RWPE1 (cell line): ENCODE results near the gene EIPR1.

Experiments
- CTCF ChIA-PET: fragments of 350-600 bp; sonication (Branson Sonifier 250); formaldehyde crosslinking; extraction: SDS; loops from one replicate; lab custom pipeline; 2021; lab: Yijun Ruan, JAX
- POLR2A ChIA-PET: fragments of 400-600 bp; formaldehyde crosslinking; extraction: SDS; loops from one replicate; lab custom pipeline; 2020; ENCODE audit warnings: antibody characterized with exemption; ENCODE audit not compliant: low non-redundant PET; lab: Yijun Ruan, JAX
- DNase-seq: peaks from one replicate; pipeline ENCODE4 v3.0.0; 2012; ENCODE audit warnings: low spot score
- H3K27ac ChIP-seq: fragments of 450-650 bp; 2 replicates; pipeline ENCODE4 v1.5.1; 2017
- CTCF ChIP-seq: fragments of 450-650 bp; conservative IDR thresholded peaks from 2 replicates; pipeline ENCODE4 v1.5.1; 2017; ENCODE audit warnings: low read depth, mild to moderate bottlenecking

Gene EIPR1

GRCh38 chr2:3224681-3225080 is 152.9 kb downstream of the EIPR1 start:
- DNase-seq: no peak
- H3K27ac ChIP-seq: no peak overlapping the region
- ChIA-PET POLR2A (no interaction called here), CTCF (no interaction called here)
- no peak for TF ChIP-seq CTCF

GRCh38 chr2:3223080-3223923 is 154.3 kb downstream of the EIPR1 start:
- ChIA-PET POLR2A (no interaction called here), CTCF (no interaction called here)
- DNase-seq: no peak
- no peak for TF ChIP-seq CTCF
- no peak overlapping the region for H3K27ac ChIP-seq

- ChIA-PET POLR2A (no interaction called here), CTCF (no interaction called here)
- no peak overlapping the region for H3K27ac ChIP-seq
- no peak for TF ChIP-seq CTCF
- no peak for DNase-seq
Measured at GRCh38 chr2:3222636-3223035, 155.0 kb downstream of the EIPR1 start.

- no peak for DNase-seq
- ChIA-PET CTCF (no interaction called here), POLR2A (no interaction called here)
- TF ChIP-seq CTCF: no peak
- no peak overlapping the region for H3K27ac ChIP-seq
Measured at GRCh38 chr2:3219536-3219935, 158.1 kb downstream of the EIPR1 start.

- ChIA-PET POLR2A (no interaction called here), CTCF (interaction anchor here (0.6 kb wide), 1 partner anchor 86 kb away, joined by 3 read pairs; no protein-coding TSS in a partner anchor)
Measured at GRCh38 chr2:3217646-3218045, 160.0 kb downstream of the EIPR1 start.

GRCh38 chr2:3216841-3217495 is 160.7 kb downstream of the EIPR1 start:
- no peak for DNase-seq
- ChIA-PET CTCF (interaction anchor here (0.6 kb wide), 2 partner anchors 87 to 1335 kb away, joined by 3 read pairs; no protein-coding TSS in a partner anchor), POLR2A (no interaction called here)
- no peak overlapping the region for H3K27ac ChIP-seq
- no peak for TF ChIP-seq CTCF

More at GRCh38 chr2:3217646-3218045, 160.0 kb downstream of the EIPR1 start:
- no peak for TF ChIP-seq CTCF
- H3K27ac ChIP-seq: no peak overlapping the region
- no peak for DNase-seq
